Measurements from ENCODE around the gene NDUFB4. TPM values are rescaled to one million over a fixed set of nuclear protein-coding genes. Genes with fewer than 3 reads are reported as not detected.

The NDUFB4 gene
- 60.2 TPM for total RNA-seq

DNA sequence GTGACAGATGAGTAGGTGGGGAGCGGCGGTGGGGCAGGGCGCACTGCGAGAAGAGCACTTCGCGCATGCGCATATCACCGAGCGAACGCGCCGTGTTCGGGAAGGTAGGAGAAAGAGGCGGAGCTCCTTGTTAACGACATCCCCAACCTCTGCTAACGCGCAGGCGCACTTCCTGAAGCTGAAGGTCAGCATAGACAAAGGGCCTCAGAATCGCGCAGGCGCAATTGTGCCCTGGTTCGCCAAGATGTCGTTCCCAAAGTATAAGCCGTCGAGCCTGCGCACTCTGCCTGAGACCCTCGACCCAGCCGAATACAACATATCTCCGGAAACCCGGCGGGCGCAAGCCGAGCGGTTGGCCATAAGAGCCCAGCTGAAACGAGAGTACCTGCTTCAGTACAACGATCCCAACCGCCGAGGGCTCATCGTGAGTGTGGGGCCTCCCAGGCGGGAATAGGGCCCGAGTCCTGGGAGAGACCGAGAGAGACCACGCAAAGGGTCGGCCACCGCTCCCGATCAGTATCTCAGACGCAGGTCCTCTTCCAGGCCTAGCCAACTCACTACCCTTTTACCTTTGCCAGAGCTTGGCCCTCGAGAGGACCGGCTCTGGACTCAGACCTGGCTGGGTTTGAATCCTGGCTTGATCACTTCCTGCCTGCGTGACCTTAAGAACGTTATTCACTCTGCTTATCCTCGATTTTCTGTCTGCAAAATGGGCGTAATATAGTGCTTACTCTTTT lies at the start of gene NDUFB4:
Gene NDUFB4 (plus strand): TSS at position 221 of the 737 bp plus-strand sequence. CDS start 24 bp downstream, at position 245.
- peak; percentile 100 for DNase-seq

GRCh38 chr3:120550546-120550945 lies 45.6 kb upstream of the NDUFB4 start:
- no peak for DNase-seq

DNA sequence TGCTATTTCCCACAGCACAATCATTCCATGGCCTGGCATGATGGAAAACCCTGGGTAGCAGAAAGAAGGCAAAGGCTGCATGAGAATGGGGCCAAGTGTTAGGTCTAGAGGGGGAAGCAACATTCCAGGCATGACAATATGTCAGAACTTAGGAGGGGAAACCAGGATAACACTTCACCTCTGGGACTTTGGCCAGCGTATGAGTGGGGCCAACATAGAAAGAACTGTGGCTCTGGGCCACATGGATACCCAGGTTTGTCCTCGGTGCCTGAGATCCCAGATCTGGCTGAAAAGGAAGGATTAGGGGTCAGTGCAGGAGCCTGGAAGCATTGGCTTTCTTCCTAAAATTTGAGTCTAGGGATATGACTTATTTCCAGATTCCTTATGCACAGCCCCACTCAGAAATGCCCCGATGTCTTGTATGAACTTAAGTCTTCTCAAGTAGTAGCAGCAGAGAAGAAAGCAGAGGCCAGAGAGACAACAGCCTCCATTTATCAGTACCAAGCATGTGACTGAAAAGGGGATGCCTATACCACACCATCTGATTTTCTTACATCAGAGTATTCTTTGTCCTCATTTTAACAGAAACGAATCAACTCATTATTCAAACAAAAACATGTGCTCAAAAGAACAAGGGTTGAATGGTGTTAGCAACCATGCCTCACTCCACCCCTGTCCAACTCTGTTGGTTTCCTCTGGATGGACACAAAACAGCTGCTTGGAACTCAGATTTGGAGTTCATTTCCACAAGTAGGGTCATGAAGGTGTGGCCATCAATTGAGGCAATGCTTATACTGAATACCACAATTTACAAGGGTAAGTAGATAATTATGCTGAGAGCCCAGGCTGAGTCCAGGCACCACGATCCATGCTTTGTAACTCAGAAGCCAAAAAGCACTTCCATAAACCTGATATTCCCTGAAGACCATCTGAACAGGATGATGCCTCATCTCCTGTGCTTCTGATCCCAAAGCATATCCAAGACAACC lies 43.7 kb upstream of the NDUFB4 start:
- DNase-seq: no peak

DNA sequence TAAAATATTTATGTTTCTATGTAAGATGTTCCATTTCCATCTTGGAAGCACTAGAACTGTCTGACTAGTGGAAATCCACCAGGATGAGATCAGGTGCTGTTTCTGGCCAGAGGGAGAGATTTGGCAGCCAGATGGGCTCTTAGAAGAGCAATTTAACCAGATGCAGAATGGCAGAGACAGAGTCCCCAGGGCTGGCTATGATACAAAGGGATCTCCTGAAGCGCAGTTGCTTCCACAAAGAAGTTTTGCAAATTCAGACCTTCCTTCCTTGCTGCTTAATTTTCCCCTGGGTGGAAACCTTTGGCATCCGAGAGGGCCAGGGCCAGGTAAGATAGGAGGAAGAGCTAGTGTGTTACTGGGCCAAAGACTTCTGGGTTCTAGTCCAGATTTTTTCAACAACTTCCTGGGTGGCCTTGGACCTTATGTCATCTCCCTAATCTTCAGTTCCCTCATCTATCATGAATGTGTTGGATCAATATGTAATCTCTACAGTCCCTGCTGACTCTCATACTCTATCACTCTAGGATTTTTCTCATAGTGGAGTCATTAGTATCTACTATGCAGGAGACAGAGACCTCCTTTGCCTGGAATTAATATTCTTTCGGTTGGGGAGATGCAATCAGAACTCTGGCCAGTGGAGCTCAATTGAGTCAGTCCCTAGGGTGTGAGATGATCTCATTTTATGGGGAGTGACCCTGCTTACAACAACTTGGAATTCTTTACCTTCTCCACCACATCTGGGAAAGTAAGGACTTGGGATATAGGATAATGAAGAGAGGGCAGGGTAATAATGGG lies 41.1 kb upstream of the NDUFB4 start:
- DNase-seq: peak; percentile 80

DNA sequence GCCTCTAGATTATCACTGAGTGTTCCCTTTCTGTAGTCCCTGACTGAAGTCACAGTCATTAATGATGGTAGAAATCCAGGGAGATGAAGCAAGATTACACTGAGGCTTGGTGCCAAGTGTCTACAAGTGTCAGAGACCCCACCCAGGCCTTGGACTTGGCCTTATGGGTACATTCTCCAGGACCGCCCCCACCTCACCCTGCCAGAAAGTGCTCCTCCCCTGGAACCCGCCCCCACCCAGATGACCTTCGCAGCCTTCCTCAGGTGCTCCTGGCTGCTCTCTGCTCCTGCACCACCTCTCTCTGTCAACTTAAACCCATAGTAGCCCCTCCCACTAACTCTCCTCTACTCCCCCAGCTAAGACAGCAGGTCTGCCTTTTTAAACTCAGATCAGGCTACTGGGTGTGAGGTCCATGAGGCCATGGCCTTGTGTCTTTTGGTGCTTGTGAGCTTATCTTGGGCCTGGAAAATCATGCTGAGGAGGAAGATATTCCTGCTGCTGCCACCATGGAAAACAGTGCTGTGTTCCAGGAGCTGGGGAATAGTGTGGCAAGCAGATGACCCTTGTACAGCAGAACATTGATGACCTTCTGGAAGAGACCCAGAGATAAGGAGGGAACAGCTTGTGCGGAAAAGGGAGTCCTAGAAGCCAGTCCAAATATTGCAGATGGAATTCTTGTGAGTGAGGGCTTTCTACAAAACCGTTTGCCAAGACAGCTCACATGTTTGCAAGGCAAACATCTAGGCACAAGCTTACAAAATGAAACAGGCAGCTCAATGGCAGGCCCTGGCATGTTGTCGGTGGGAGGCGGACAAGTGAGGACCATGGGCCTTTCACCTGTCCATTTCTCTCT lies 40.3 kb upstream of the NDUFB4 start:
- DNase-seq: no peak

DNA sequence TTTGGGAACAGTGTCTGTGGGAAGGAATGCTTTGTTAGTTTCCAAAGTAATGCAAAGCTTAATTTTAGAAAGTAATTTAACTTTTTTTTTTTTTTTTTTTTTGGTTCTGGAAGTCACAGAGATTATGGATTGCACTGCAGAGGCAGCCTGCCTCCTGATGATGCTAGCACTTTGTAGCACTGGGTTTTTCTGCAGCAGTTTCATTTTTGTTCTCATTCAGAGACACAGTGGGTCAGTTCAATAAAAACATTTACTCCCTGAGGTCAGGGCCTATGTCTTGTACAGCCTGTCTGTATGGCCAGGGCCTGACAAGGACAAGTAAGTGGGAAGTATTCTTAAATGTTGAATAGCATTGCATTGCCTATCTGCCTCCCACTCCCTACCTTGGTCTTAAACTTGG lies 39.0 kb upstream of the NDUFB4 start:
- DNase-seq: no peak

GRCh38 chr3:120558771-120559241 lies 37.3 kb upstream of the NDUFB4 start:
- DNase-seq: peak; percentile 97

GRCh38 chr3:120559242-120560061 lies 36.7 kb upstream of the NDUFB4 start:
- DNase-seq: peak; percentile 55

DNA sequence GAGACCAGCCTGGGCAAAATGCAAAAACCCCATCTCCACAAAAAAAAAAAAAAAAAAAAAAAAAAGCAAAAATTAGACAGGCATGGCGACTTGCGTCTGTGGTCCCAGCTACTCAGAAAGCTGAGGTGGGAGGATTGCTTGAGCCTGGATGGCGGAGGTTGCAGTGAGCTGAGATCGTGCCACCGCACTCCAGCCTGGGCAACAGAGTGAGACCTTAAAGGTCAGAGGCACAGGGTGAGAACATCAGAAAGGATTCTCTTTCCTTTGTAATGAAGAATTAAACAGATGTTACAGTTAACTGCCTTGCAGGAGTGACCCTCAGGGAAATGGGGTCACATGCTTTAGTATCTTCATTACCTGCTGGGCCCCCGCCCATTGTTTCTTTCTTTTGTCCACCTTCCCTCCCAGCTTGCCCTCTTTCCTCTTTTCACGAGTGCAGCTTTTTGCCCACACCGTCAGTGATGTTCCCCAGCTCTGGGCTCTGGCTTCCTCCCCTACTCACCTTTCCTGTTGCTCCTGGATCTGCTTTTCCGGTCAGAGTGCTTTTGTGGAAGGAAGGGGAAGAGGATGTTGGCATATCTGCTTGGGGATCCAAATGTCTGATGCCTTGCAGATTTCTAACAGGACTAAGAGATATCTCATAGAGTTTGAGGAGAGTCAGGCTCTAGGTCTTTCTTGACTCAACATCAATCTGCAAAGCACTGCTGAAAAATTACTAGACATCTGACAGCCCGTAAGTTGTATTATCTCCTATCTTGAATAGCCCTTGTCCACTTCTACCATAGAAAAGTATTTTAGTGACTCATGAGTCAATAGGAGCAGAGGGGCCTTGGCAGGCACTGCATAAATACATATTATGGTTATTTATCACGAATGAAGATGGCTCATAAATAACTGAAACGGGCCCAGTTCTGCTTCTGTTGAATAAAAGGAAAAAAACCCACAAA lies 35.6 kb upstream of the NDUFB4 start:
- DNase-seq: no peak

DNA sequence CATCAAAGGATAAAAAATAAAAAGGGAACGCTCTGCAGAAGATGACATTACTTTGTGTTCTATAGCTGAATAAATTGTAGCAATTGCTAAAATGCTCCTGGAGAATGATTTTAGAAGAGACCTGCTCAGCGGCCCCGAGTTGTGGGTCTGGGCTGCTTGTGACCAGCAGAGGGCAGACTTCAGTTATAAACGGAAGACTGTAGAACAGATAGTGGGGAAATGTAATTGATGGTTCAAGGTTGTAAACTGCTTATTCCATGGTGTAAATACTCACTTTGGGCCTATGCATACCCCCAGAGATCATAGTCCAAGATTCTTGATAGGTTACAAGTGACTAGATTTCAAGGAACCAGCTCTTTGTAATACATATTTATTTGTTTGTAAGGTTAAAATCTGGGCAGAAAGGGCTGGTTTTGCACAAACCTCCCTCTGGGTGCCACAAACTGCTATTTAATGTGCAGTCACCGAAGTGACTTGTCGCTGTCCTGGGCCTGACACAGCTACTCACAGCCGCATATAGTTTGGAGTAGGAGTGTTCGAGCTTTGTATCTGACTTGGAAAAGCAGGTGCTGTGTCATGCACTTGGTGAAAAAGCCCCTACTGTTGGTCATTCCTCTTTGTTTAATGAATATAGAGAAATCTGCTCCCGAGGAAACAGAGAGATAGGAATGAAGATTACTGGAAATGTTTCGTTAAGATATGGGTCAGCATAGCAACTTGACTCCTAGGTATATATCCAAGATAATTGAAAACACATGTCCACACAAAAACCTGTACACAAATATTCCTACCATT lies 34.7 kb upstream of the NDUFB4 start:
- DNase-seq: peak; percentile 86

DNA sequence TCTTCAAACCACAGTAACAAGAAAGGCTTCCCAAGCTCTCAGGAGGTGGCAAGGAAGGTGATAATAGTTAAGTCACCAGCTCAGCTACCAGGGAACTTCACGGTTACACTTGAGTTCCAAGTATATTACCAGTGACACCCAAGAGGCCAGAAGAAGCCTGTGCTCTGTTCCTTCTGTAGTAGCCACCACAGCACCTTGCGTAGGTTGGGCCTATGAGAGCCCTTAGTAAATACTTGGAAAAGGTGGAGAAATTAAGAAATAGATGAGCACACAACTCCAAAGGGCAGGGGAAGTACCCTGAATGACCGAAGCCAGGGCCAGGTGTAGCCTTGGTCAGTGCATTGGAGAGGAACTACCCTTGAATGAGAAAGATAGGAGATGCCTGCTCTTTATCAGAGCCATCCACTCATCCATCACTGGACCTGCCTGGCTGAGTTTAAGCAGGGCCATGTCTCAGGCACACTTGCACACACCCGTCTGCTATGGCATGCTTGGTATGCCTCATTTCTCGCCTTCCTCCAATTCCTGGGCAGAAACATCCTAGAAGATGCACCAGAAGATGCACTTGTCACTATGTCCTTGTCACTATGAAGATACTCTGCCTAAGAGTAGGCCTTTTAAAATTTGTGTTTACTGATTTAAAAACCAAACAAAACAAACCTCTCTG lies 32.6 kb upstream of the NDUFB4 start:
- no peak for DNase-seq

GRCh38 chr3:120566243-120566975 lies 29.7 kb upstream of the NDUFB4 start:
- DNase-seq: no peak

DNA sequence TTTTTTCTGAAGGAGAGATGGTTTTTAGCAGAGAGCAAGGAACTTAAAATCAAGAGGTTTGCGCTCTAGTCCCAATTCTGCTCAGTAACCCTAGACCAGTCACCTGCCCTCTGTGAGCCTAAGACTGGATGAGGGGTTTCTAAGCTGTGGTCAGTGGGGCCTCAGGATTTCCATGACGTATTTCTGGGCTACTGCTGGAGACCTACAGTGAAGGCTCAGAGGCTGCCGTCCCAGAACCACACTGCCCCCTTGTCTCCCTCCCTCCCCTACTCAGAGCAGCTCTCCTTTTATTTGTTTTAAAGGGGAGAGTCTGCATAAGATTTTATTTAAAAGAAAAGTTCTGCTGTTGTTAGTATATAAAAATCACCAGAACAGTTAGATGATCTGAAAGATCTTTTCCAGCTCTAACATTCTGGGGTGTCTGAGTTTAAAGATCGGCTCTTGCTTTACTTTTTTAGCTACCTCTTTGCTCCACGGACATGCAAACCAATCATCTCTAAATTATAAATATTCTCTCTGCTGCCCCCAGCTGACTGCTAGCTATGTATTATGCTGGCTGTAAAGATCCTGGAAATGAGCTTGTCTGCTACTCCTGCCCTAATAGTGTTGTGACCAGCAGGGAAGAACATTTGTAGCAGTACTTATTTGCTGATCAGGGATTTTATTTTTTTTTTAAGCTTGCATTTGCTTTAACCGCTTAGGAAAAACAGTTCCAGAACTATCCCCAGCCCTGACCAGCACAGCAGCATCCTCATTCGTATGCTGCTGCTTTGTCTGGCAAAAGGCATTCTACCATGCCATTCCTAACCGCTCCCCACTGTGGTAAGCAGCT lies 28.6 kb upstream of the NDUFB4 start:
- DNase-seq: peak; percentile 73

DNA sequence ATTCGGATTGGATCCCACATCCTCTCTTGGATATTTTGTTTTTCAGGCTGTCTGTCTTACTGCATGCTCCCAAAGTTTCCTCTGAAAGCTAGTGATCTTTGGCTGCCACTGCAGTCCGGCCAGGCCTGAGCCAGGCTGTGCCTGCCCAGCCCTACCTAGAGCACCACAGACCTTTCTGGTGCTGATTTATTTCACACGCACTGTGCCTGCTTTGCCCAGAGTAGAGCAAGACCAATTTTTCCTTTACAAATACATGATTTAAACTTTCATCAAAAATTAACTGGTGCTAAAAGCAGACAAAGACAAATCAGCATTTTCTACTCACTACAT lies 28.0 kb upstream of the NDUFB4 start:
- DNase-seq: no peak

- DNase-seq: no peak
Measured at GRCh38 chr3:120568598-120568997, 27.5 kb upstream of the NDUFB4 start.

All from tongue (tissue), 2 donors.